Left renal cortex interstitium (tissue), 4 donors: ENCODE results near the gene LRCOL1. TPM values are rescaled to one million over a fixed set of nuclear protein-coding genes. Genes with fewer than 3 reads are reported as not detected.
A peak's percentile ranks its signal among the peaks of the same experiment; 100 is the strongest.
"Not testable (repeated sequence)": the region's sequence is repeated elsewhere in the genome, so short reads cannot be mapped to it uniquely, and the experiment has no call there.

Experiments used
- DNase-seq, 4 donors: peaks; one replicate each; pipeline ENCODE4 v3.0.0-alpha.2; 2013; ENCODE audit warnings: low read depth in 4 of 4, low spot score in 2 of 4, missing footprints in 1 of 4
- polyA plus RNA-seq, 4 donors: library from polyadenylated mRNA; unstranded; fragments of 120-200 nt; gene quantifications; one replicate each; pipeline ENCODE4 v1.2.1, GENCODE V29; 2013; ENCODE audit not compliant: insufficient read length in 4 of 4

The LRCOL1 gene
- polyA plus RNA-seq, 4 donors, result 1.5 to 5.1 (median 3.0) TPM

DNA sequence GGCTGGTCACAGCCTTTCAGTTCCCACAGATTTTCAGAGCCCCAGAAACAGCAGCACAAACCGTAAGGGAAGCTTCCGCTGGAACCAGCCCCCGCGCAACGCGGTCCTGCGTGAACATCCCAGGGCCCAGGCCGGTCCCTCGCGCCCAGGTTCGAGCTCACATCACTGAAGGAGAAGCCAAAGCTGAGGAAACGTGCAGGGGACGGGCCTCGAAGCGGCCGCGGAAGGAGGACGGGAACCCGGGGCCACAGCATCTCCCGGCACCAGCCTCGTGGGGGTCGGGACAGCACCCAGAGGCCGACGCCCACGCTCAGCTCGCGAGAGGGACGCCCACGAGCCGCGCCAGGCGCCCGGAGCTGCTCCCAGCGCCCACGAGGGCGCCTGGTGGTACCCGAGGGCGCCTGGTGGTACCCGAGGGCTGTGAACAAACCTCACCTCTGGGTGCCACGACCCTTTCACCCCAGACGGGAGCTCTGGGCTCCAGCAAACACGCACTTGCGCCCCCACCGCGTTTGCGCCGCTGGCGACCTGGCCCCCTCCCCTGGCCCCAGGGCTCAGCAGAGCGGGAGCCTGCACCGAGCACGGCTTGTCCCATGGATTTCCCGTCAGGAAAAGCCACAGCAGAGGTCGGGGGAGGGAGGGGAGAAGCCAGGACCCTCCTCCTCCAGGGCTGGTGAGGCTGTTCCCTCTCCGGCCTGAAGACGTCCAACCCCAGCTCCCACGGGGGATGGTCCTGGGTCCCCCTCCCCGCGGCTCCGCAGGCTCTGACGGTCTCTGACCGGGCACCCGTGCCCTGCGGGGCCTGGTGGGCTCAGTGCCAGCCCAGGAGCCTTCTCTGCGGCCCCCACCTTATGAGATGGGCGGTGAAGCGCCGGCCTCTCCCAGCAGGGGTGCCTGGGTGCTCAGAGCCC lies 6.9 kb downstream of the LRCOL1 start:
- DNase-seq, result no peak

DNA sequence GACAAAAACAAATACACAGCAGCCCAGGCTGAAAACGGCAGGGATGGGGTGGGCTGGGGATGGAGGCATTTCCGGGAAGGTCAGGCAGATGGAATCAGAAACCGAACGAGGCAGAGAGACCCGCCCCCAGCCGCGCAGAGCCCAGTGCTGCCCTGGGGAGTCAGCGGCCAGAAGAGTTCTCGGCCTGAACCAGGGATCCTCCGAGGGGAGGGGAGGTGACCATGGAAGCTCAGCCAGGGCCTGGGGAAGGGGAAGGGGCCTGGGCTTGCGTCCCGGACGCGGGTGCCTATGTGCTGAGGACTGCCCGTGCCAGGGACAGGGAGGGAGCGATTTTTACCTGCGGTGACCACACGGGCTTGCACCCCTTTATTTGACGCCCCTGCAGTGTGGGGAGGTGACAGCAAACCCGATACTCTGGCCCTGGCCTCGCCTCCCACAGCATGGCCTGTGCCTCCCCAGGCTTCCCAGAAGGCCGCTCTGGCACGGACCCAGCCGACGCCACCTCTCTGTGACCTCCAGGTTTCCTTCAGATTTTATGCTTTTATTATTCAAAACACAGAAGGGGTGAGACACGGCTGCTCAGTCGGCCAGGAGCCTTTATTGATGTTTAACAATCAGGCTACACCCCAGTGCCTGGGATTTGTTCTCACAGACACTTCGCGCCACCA lies 7.7 kb downstream of the LRCOL1 start:
- DNase-seq, result no peak

DNA sequence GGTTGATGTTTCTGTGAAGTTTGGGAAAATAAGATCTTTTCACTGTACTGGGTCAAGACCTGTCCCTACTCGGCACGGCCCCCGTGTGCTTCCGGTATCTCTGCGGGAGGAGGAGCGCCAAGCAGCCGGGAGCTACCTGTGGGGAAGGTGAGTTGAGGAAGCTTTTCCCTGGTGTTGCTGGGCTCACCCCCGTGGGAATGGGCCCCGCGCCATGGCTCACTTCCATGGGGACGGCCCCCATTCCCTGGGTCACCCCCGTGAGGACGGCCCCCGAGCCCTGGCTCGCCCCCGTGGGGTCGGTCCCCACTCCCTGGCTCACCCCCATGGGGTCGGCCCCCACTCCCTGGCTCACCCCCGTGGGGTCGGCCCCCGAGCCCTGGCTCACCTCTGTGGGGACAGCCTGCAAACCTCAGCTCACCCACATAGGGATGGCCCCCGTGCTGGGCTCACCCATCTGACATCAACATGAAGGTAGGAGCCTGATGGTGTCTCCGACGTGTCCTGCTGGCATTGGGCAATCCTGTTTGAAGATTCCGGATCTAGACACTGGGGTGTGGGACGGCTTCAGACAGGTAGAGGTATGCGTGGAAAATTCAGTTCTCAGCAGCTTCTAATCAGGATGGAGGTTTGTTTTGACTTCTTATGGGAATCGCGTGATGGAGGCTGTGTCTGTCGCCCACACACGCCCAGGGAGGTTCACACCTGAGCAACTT lies 9.1 kb downstream of the LRCOL1 start:
- DNase-seq, result no peak

DNA sequence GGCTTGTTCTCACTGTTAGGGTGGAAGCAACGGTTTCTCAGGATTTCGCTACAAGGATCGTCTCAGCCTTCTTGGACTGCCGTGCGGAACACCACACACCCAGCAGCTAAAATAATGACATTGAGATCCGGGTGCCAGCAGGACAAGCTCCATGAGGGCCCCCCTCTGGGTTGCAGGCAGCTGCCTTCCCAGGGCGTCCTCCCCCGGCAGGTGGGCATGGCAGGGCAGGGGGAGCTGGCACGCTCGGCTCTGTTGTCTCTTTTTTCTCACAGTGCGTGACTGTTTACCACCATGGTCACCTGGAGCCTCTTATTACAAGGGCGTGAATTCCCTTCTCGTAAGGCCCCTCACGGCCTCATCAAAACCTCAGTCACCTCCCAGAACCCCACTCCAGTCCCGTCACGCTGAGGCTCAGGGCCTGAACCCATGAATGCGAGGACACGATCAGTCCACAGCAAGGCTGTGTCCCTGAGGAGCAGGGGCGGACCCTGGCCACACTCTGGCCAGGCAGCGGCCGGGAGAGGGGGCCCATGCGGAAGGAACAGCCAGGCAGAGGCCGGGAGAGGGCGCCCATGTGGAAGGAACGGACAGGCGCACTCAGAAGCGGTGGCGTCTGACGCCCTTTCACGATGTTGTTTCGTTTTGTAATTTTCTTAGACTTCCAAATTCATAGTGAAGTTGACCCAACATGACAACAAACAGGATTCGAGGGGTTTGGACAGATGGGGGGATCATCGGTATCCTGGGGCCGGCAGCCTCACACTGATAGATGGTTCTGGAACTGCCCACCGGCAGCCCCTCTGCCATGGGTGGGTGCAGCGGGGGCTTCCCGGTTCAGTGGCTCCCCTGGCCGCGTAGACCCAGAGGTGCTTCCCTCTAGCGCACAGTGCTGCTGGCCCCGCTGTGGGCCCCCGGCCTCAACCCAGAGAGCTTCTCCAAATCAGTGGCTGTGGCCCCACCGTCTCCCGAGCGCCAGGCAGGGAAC lies 10.0 kb downstream of the LRCOL1 start:
- DNase-seq, result peak in 1 of 4 donors; percentile 76

DNA sequence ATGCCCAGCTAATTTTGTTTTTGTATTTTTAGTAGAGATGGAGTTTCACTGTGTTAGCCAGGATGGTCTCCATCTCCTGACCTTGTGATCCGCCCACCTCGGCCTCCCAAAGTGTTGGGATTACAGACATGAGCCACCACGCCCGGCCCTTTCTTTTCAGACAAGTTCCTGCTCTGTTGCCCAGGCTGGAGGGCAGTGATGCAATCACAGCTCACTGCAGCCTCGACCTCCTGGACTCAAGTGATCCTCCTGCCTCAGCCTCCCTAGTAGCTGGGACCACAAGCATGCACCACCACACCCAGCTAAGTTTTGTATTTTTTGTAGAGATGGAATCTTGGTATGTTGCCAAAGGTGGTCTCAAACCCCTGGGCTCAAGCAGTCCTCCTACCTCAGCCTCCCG lies 10.9 kb downstream of the LRCOL1 start:
- DNase-seq, result not testable (repeated sequence)

DNA sequence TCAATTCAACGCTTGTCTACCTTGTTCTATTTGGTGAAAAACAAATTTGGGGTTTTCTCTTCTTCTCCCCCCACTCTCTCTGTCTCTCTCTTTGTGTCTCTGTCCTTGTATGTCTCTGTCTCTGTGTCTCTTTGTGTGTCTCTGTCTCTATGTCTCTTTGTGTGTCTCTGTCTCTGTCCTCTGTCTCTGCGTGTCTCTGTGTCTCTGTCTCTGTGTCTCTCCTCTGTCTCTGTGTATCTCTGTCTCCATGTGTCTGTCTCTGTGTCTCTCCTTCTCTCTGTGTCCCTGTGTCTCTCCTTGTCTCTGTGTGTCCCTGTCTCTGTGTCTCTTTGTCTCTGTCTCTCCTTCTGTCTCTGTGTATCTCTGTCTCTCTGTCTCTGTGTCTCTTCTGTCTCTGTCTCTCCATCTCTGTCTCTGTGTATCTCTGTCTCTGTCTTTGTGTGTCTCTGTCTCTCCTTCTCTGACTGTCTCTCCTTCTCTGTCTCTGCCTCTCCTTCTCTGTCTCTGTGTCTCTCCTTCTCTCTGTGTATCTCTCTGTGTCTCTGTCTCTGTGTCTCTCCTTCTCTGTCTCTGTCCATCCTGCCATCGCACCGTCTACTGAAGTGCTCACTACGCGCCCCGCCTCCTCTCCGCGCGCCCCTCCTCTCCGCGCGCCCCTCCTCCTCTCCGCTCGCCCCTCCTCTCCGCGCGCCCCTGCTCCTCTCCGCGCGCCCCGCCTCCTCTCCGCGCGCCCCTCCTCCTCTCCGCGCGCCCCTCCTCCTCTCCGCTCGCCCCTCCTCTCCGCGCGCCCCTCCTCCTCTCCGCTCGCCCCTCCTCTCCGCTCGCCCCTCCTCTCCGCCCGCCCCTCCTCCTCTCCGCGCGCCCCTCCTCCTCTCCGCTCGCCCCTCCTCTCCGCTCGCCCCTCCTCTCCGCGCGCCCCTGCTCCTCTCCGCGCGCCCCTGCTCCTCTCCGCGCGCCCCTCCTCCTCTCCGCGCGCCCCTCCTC lies 12.8 kb downstream of the LRCOL1 start:
- no peak for DNase-seq

DNA sequence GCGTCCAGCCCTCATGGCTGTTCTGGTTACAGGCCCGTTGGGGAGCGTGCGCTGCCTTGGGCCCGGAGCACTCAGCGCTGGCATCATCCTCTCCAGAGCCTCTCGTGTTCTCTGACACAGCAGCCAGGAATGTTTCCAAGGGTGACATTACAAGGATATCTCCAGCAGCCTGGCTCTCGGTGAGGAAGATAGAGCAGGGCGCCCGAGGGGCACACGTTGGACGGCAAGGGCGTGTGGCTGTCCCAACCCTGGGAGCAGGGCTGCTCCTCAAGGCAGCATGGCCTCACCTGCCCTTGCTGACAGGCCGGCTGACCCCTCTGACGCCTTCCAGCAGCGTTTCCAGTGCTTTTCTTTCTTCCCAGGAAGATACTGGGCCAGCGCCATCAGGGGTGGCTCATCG lies 14.4 kb downstream of the LRCOL1 start:
- DNase-seq, result no peak

DNA sequence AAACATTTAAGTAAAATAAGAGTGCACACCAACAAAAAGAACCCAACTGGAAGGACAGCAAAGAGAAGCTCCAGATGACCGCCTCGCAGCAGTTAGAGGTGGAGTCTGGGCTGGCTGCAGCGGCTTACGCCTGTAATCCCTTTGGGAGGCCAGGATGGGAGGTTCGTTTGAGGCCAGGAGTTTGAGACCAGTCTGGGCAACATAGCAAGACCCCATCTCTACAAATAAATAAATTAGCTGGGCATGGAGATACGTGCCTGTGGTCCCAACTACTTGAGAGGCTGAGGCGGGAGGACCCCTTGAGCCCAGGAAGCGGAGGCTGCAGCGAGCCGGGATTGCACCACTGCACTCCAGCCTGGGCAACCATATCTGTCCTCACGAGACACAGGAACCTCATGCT lies 15.2 kb downstream of the LRCOL1 start:
- DNase-seq, result no peak

DNA sequence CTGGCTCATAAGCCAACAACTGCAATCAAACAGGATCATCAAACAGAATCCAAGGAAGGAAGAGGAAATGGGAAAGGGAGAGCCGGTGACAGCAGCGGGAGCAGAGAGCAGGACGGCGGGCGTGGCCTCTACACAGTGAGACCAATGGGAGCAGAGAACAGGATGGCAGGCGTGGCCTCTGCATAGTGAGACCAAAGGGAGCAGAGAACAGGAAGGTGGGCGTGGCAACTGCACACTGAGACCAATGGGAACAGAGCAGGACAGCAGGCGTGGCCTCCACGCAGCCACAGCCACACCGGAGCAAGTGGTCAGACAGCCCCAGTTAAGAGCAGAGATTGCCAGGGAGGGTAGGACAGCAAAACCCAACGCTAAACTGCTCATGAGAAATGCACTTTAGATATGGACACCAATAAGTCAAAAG lies 16.4 kb downstream of the LRCOL1 start:
- peak in 3 of 4 donors; percentile 74 to 93 (median 86) for DNase-seq

DNA sequence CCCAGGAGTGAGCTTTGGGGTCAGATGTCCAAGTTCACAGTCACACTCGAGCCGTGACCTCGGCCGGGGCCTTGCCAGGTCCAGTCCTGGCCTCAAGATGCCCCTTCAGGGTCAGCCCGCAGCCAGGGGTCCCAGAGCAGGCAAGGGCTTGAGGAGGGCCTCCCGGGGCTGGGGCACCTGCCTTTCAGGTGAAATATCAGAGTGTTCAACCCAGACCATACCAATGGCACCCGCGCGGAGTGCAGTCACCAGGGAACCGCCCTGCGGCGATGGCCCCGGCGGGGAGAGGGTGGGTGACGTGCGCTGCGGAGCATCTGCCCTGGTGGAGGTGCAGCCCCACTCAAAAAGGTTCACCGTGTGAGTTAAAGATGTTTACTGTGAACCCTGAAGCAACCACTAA lies 16.9 kb downstream of the LRCOL1 start:
- DNase-seq, result no peak

DNA sequence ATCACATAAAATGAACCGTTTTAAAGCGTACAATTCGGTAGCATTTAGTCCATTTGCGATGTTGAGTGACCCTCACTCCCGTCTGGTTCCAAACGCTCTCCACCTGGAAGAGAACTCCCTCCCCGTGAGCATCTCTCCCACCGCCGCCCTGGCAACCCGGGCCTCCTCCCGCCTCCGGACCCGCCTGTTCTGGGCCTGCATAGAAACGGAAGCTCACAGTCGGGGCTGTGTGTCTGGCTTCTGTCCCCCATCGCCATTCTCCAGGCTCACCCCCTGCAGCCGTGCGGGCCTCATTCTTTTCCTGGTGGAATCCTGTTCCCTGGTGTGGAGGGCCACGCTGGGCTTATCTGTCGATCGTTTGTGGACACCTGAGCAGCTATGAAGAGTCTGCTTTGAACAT lies 17.3 kb downstream of the LRCOL1 start:
- no peak for DNase-seq

DNA sequence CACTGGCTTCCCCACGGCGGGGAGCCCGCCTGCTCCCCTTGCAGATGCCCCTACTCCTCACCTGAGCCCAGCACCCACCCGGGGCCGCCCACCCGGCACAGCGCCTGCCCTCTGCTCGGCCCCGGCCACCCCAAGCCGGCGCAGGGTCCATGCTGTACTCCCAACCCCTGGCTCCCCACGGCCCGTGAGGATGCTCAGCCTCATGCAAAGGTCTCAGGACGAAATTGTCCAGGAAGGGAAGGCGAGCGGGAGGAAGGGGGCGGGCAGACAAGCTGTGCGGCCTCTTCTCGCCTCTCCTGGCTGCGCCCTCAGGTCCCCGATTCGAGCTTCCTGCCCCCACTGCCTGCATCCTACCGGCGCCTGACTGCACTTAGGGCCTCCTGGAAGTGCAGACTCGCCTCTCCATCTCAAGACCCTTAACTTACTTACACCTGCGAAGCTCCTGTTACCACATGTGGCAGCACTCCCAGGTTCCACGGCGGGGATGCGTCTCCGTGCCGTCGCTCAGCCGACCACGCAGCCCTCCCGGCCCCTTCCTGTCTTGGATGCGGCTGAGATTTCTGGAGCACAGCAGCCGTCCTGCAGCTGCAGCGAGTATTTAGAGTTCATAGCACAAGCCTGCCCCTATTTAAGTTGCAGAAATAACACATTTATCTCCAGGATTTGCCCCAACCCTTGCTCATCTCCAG lies 18.0 kb downstream of the LRCOL1 start:
- no peak for DNase-seq

DNA sequence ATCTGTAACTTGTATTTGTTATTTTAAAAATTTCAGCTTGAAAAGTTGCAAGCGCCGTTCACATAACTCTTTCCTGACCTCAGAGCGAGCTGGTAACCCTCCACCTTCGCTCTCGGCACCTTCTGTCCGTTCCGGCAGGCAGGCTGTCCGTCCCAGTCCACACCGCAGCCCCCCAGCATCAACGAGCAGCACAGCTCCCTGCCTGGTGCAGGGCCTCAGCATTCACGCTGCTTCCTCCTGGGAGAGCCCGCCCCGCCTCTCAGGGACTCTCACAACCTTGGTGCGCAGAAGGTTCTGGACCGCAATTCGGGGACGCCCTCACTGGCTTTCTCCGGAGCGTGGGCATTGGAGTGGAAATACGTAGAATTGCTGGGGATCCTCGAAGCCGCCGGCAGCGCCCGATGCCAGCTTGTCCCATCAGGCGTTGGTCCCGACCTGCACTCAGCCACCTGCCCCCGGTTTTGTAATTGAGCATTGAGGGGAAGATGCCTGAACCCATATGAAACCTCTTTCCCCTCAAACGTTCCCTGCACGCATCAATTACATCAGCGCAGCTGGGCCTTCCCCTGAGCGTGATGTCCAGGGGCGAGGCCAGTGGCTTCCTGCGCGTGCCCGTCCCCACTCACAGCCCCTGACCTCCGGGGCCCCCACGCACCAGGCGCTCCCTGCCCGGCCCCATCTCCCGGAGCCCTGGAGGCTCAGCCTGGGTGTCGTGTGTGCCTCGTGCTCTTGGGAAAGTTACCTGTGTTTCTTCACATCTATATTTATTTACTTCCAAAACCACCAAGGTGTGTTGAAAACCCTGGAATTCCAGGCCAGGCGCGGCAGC lies 19.1 kb downstream of the LRCOL1 start:
- DNase-seq, result no peak

DNA sequence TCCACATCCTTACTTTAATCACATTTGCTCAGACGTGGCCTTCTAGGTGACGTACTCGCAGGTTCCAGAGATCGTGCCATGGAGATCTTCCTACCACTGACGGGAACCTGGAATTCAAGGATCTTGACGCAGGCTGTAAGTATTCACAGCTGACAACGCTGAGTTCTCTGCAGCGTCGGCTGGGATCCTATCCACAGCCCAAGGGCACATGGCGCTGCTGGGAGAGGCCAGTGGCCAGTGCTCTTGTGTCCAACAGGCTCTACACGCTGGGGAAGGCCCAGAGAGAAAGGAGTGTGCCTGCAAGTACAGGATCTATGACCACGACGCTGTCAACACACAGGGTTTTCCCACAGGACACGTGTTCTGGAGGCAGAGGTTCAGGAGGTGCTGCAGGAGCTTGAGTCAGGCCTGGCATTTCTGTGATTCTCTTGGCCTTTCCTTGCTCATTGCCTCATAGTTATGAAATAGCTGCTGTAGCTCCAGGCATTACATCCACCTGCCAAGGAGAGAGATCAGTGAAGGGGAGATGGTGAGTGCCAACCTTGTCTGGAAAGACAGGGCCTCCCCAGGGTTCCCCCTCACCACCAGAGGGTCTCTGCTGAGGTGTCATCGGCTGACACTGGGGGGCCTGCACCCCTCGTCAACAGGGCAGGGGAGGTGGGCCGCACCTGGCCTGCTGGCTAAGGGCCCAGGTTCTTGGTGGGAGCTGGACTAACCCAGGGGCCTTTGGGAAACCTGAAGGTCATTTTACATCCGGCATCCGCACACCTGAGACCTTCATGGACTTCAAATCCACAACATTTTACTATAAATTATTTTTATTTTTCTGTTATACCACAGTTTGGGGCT lies 21.3 kb downstream of the LRCOL1 start:
- no peak for DNase-seq

DNA sequence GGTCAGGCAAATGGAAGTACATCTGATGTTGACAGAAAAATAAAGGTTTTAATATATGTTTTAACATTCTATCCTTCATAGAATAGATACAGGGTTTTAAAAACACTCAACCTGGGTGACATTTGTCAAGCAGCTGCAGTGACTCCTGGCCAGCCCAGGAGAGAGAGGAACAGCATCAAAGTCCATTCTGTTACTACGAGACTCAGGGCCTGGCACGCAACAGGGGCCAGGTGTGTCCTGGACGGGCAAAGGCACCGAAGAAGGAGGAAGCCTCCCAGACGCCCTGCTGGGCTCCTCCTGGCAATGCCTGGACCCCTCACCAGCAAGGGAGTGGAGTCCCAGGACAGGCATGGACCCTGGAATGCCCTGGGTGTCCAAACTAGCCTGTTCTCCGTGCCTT lies 22.1 kb downstream of the LRCOL1 start:
- no peak for DNase-seq

DNA sequence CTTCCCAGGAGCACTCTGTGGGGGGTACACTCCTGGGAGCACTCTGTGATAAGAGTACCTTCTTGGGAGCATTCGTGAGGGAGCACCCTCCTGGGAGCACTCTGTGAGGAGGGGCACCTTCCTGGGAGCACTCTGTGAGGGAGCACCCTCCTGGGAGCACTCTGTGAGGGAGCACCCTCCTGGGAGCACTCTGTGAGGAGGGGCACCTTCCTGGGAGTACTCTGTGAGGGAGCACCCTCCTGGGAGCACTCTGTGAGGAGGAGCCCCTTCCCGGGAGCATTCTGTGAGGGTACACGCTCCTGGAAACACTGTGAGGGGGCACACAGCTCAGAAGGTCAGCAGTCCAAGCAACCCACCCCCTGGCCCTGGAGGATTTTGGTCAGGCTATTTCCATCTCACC lies 22.6 kb downstream of the LRCOL1 start:
- DNase-seq, result no peak

DNA sequence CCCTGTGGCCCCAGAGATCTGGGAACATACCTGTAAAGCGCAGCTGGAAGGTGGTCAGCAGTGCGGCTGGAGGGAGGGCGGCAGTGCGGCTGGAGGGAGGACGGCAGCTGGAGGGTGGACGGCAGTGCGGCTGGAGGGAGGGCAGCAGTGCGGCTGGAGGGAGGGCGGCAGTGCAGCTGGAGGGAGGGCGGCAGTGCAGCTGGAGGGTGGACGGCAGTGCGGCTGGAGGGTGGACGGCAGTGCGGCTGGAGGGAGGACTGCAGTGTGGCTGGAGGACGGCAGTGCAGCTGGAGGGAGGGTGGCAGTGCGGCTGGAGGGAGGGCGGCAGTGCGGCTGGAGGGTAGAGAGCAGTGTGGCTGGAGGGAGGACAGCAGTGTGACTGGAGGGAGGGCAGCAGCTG lies 23.5 kb downstream of the LRCOL1 start:
- no peak for DNase-seq
